Lung microvascular endothelial cell (primary cell): ENCODE measurements around the gene ZSCAN25. TPM values are rescaled to one million over a fixed set of nuclear protein-coding genes. Genes with fewer than 3 reads are reported as not detected.

Experiments used
- total RNA-seq: library from RNA; depleted of rRNA; stranded (reverse); fragments of >200 nt; gene quantifications from 2 replicates; pipeline ENCODE4 v1.2.1, GENCODE V29; 2014

Gene ZSCAN25
- total RNA-seq, 1 donor from 2014 or later = 12.1 TPM

Other genes starting within 250 kb of the ZSCAN25 start
- 275 and 340 TPM in 2 replicates for gene ARPC1B, start 242.2 kb upstream of the ZSCAN25 start, total RNA-seq
- 15.7 and 17.9 TPM in 2 replicates for gene PDAP1, start 208.3 kb upstream of the ZSCAN25 start, total RNA-seq
- 73.0 and 75.0 TPM in 2 replicates for gene BUD31, start 208.0 kb upstream of the ZSCAN25 start, total RNA-seq
- gene PTCD1, start 178.1 kb upstream of the ZSCAN25 start, total RNA-seq = 3.1 and 4.2 TPM in 2 replicates
- gene CPSF4, start 178.0 kb upstream of the ZSCAN25 start, total RNA-seq = 16.3 and 17.4 TPM in 2 replicates
- gene ATP5MF, start 150.8 kb upstream of the ZSCAN25 start, total RNA-seq = 359 and 414 TPM in 2 replicates
- gene ZNF789, start 144.1 kb upstream of the ZSCAN25 start, total RNA-seq = 2.4 and 3.6 TPM in 2 replicates
- 17.2 and 25.8 TPM in 2 replicates for gene ZNF394, start 116.7 kb upstream of the ZSCAN25 start, total RNA-seq
- 6.1 and 7.5 TPM in 2 replicates for gene ZKSCAN5, start 112.3 kb upstream of the ZSCAN25 start, total RNA-seq
- 3.3 and 3.8 TPM in 2 replicates for gene FAM200A, start 64.8 kb upstream of the ZSCAN25 start, total RNA-seq
- gene ZNF655, start 58.3 kb upstream of the ZSCAN25 start, total RNA-seq = 4.6 and 9.5 TPM in 2 replicates
- gene TMEM225B, start 18.7 kb upstream of the ZSCAN25 start, total RNA-seq = 0.22 TPM in 1 of 2 replicates, not detected in the other
- not detected in 2 replicates for gene CYP3A5, start 63.0 kb downstream of the ZSCAN25 start, total RNA-seq
- gene CYP3A7, start 118.2 kb downstream of the ZSCAN25 start, total RNA-seq = not detected in 2 replicates
- gene CYP3A4, start 167.2 kb downstream of the ZSCAN25 start, total RNA-seq = not detected in 2 replicates
- gene CYP3A43, start 211.1 kb downstream of the ZSCAN25 start, total RNA-seq = not detected in 2 replicates